Fibroblast of the aortic adventitia (primary cell): Measurements from ENCODE around the gene OSBPL9. TPM values are rescaled to one million over a fixed set of nuclear protein-coding genes. Genes with fewer than 3 reads are reported as not detected.

Experiments used
- DNase-seq: peaks from one replicate; pipeline ENCODE4 v3.0.0-alpha.2; 2010; ENCODE audit warnings: low read depth
- H3K4me3 ChIP-seq: 2 replicates; pipeline ENCODE4 v1.5.1; 2011; ENCODE audit warnings: low read depth, mild to moderate bottlenecking, control low read depth, low read length, moderate library complexity
- CTCF ChIP-seq: IDR thresholded peaks from 2 replicates; pipeline ENCODE4 v1.5.1; 2011; ENCODE audit warnings: mild to moderate bottlenecking, low read length, control low read depth, inconsistent platforms; ENCODE audit not compliant: insufficient read depth
- total RNA-seq: library from RNA; depleted of rRNA; stranded (reverse); fragments of >200 nt; gene quantifications from 2 replicates; pipeline ENCODE4 v1.2.3, GENCODE V29; 2012; ENCODE audit warnings: low replicate concordance

OSBPL9 gene
- total RNA-seq, 1 donor: 52.7 TPM

- no peak overlapping the region for H3K4me3 ChIP-seq
- no peak for TF ChIP-seq CTCF
- no peak for DNase-seq
Measured at GRCh38 chr1:51651552-51651942, 34.7 kb downstream of the OSBPL9 start.

- no peak for TF ChIP-seq CTCF
Measured at GRCh38 chr1:51652599-51652998, 35.7 kb downstream of the OSBPL9 start.

GRCh38 chr1:51653127-51653526 is 36.2 kb downstream of the OSBPL9 start:
- no peak for DNase-seq
- H3K4me3 ChIP-seq: no peak overlapping the region
- TF ChIP-seq CTCF: no peak

More at GRCh38 chr1:51652599-51652998, 35.7 kb downstream of the OSBPL9 start:
- no peak for DNase-seq
- no peak overlapping the region for H3K4me3 ChIP-seq

GRCh38 chr1:51654000-51654399 is 37.1 kb downstream of the OSBPL9 start:
- no peak for DNase-seq
- no peak for TF ChIP-seq CTCF
- H3K4me3 ChIP-seq: no peak overlapping the region

- no peak for TF ChIP-seq CTCF
- no peak for DNase-seq
- H3K4me3 ChIP-seq: no peak overlapping the region
Measured at GRCh38 chr1:51656374-51656773, 39.5 kb downstream of the OSBPL9 start.

GRCh38 chr1:51660580-51660979 is 43.7 kb downstream of the OSBPL9 start:
- DNase-seq: no peak
- no peak overlapping the region for H3K4me3 ChIP-seq
- no peak for TF ChIP-seq CTCF

GRCh38 chr1:51661081-51661518 is 44.2 kb downstream of the OSBPL9 start:
- H3K4me3 ChIP-seq: no peak overlapping the region
- no peak for TF ChIP-seq CTCF
- DNase-seq: peak; percentile 99
